GM19397 (cell line): ENCODE results near the gene MED23.

Source experiments
- ATAC-seq: cut with Tn5 transposase; IDR thresholded peaks from one replicate; pipeline ENCODE4 v1.9.1; 2021; ENCODE audit warnings: mild to moderate bottlenecking, moderate library complexity; ENCODE audit not compliant: unreplicated experiment

MED23 gene, protein sequence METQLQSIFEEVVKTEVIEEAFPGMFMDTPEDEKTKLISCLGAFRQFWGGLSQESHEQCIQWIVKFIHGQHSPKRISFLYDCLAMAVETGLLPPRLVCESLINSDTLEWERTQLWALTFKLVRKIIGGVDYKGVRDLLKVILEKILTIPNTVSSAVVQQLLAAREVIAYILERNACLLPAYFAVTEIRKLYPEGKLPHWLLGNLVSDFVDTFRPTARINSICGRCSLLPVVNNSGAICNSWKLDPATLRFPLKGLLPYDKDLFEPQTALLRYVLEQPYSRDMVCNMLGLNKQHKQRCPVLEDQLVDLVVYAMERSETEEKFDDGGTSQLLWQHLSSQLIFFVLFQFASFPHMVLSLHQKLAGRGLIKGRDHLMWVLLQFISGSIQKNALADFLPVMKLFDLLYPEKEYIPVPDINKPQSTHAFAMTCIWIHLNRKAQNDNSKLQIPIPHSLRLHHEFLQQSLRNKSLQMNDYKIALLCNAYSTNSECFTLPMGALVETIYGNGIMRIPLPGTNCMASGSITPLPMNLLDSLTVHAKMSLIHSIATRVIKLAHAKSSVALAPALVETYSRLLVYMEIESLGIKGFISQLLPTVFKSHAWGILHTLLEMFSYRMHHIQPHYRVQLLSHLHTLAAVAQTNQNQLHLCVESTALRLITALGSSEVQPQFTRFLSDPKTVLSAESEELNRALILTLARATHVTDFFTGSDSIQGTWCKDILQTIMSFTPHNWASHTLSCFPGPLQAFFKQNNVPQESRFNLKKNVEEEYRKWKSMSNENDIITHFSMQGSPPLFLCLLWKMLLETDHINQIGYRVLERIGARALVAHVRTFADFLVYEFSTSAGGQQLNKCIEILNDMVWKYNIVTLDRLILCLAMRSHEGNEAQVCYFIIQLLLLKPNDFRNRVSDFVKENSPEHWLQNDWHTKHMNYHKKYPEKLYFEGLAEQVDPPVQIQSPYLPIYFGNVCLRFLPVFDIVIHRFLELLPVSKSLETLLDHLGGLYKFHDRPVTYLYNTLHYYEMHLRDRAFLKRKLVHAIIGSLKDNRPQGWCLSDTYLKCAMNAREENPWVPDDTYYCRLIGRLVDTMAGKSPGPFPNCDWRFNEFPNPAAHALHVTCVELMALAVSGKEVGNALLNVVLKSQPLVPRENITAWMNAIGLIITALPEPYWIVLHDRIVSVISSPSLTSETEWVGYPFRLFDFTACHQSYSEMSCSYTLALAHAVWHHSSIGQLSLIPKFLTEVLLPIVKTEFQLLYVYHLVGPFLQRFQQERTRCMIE (N-terminal part only)

DNA sequence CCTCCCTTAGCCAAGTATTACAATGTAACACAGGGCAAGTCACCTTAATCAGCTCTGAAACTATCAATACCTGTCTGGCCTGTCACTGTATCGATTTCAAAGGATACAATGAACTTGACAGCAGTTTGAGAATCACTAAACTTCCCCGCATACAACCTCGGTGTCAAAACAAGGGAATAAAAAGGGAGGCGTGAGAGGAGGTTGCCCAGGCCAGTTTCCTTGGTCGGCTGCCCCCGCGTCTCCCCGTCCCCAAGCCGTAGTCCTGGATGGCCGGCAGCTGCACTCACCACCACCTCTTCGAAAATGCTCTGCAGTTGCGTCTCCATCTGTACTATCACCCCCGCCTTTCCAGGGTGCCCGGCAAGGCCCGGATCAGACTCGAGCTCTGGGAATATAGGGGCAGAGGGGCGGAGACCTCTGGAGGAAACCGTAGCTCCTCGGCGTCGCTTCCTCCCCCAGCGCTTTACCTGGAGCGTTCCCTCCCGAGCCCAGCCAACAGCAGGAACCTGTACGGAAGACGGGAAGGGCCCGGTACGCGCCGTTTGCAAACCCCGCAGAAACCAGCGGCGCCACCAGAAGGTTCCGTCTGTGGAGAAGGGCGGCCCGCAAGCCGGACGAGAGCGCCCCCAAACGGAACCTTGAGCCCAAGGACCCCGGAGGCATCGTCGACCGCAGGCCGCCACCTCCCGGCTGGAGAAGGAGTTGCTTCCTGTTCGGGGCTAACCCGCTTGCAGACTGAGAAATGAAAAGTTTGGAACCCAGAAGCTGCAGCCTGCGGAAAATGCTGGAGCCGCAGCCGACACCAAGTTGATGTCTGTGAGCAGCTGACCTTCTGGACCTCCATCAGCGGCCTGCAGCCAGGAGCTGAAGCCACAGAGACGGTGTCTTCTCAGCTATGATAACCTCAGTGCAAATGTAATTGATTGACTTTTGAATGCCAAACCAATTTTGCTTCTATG, at the start of gene MED23:
Gene MED23 (minus strand): TSS at position 519 of the 959 bp plus-strand sequence. CDS start 193 bp downstream, at position 326.
- peak; percentile 98 for ATAC-seq

DNA sequence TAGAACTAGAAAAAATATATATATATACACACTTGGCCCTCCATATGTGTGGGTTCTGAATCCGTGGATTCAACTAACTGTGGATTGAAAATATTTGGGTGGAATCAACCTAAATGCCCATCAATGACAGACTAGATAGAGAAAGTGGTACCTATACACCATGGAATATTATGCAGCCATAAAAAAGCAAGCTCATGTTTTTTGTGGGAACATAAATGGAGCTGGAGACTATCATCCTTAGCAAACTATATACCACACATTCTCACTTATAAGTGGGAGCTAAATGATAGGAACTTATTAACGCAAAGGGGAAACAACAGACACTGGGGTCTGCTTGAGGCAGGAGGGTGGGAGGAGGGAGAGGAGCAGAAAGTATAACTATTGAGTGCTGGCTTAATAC, 45.1 kb upstream of the MED23 start:
- ATAC-seq = no peak

- ATAC-seq = no peak
Observed at GRCh38 chr6:131669891-131670290, 41.8 kb upstream of the MED23 start.

GRCh38 chr6:131663578-131664165, 35.6 kb upstream of the MED23 start:
- ATAC-seq = no peak

DNA sequence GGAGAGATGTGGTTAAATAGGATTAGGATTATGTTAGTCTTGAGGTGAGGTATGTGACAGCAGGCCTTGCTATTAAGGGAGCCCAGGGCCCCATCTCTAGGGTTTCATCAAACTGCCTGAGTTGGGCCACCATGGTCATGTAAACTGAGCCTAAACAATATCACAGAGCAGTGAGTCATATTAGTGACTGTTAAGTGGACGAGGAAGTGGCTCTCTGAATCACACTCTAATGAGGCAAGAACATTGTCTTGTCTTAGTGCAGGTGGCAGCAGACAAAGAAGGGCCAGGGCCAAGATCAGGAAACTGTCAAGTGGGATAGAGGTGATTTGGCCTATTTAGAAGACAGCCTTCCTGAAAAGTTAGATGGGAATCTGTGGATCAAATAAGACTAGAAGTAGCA, 32.2 kb upstream of the MED23 start:
- no peak for ATAC-seq

GRCh38 chr6:131658287-131658686, 30.2 kb upstream of the MED23 start:
- ATAC-seq = no peak

DNA sequence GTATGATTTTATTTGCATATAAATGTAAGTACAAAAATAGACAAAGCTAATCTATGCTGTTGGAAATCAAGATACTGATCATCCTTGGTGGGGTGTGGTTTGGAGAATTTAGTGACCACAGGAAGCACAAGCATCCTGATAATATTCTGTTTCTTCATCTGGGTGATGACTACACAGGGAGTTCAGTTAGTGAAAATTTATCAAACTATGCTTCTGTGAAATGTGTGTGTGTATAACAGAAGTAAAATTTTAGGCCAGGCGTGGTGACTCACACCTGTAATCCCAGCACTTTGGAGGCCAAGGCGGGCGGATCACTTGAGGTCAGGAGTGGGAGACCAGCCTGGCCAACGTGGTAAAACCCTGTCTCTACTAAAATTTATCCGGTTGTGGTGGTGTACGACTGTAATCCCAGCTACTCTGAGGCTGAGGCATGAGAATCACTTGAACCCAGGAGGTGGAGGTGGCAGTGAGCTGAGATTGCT, 29.6 kb upstream of the MED23 start:
- no peak for ATAC-seq

GRCh38 chr6:131657222-131657621, 29.2 kb upstream of the MED23 start:
- no peak for ATAC-seq

DNA sequence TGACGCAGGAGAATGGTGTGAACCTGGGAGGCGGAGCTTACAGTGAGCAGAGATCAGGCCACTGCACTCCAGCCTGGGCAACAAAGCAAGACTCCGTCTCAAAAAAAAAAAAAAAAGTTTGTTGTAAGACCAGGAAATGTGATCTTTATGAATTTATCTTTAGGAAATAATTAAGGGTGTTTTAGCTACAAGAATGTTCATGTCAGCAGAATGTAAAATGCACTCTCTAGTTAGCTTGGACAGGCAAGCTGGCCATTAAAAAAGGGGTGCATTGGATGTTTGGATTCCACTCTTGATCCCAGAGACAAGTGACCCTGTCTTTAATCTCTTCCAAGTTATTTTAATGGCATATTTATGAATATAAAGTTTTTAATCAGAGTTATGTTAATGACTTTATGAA, 28.6 kb upstream of the MED23 start:
- ATAC-seq = no peak

GRCh38 chr6:131655951-131656350, 27.9 kb upstream of the MED23 start:
- no peak for ATAC-seq

DNA sequence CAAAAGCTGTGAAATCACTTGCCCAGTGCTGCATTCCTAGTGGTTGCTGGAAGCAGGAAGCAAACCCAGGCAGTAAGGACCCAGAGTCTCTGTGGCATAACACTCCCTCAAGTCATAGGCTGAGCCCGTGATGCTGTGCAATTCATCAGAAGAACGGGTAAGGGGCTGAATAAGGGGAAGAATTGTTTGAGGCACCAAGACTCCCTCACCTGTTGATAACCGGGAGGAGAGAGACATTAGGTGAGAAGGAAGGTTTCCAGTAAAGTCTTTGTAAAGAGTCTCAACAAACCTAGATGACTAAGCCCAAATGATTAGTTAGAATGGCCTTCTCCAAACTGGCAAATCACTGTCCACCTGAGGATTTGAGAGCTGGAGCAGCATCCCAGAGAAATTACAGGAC, 27.3 kb upstream of the MED23 start:
- no peak for ATAC-seq

- no peak for ATAC-seq
Observed at GRCh38 chr6:131654326-131654725, 26.3 kb upstream of the MED23 start.

DNA sequence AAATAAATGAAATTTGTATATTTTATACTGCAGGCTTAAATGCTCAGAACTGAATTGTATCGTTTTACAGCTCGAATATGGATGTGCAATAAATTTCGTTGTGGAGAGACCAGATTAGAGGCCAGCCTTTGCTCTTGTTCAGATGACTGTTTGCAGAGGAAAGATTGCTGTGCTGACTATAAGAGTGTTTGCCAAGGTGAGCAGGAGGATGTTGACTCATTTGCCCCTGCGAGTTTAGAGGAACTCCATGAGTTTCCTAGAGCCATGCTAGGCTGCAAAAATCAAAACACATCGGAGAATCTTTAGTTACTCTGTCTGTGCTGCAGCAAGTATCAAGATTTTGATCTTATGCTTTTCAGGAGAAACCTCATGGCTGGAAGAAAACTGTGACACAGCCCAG, 24.4 kb upstream of the MED23 start:
- no peak for ATAC-seq

DNA sequence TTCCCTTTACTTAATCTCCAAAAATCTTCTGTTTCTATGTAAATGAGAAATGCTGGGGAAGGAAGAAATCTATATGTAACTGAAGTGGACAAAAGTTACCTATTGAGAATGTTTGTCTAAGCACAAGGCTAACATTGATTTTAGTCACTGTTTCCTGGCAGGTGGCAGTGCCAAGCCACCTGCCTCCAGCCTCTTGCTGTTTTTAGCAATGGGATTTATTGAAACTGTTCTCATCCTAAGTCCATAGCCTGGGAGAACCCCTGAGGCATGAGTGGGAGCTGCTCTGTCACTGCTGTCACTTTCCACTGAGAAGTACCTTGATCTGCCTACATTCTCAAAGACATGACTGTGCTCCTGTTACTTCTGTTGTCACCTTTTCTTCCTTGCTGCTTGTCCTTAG, 23.7 kb upstream of the MED23 start:
- ATAC-seq = no peak

GRCh38 chr6:131646249-131646670, 18.2 kb upstream of the MED23 start:
- no peak for ATAC-seq

GRCh38 chr6:131645846-131646245, 17.8 kb upstream of the MED23 start:
- ATAC-seq = no peak

- ATAC-seq = no peak
Observed at GRCh38 chr6:131644921-131645320, 16.9 kb upstream of the MED23 start.

DNA sequence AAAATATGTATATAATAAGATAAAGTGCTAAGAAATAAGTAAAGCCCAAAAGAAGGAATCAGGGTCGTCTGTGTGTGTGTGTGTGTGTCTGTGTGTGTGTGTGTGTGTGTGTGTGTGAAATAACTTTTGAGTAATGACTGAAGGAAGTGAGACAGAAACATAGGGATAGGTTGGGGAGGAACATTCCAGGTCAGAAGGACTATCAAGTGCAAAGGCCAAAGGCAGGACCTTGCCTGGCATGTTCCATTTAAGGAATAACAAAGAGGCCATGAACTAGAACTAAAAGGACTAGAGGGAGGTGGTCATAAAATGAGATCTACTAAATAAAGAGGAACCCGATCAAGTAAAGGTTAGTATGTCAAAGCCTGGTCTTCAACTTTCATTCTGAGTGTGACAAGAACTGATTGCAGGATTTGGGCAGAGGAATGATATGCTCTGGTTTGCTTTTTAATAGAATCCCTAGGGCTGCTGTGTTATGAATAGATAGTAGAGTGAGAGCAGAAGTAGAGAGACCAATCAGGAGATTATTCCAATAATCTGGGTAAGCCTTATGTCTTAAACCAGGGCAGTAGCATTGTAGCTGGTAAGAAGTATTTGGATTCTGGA, 15.9 kb upstream of the MED23 start:
- ATAC-seq = no peak

DNA sequence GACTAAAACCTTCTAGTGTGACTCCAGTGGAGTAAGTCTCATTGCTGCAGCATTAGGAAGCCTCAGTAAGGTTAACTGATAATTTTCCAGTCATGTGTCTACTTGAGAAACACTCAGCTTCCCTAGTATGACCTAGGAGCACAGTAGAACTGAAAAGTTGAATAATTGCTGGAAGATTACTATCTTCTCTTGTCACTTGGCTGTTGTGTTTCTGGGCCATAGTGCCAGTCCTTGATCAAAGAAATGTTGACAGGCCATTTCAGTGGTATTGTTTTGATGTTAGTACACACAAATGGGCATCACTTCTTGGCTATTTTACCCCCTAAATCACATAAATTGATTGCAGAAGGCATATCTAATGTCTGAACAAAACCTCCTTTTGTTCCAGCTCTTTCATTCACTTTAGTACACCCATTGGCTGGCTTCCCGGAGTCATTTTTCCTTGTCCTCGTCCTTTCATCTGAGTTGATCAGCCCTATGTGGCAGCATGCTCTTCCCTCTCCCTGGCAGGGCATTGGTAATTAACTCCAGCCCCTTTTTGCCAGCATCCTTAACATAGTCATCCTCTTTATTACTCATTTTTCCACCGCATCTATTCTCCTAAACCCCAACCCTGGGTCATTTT, 15.1 kb upstream of the MED23 start:
- no peak for ATAC-seq
